ENCODE data around the gene NR5A1.

Gene NR5A1

GRCh38 chr9:124505006-124505900 lies 1.9 kb downstream of the NR5A1 start:
- 51 to 58% methylated on average over 60 to 61 of the region's 69 CpGs for WGBS, 2 experiments (ENCODE audit: insufficient coverage in 2 of 2)
- H3K4me3 ChIP-seq (ENCODE audit: extremely low read depth, insufficient read depth, low read length, poor library complexity, severe bottlenecking): peak overlapping the region; percentile 8

GRCh38 chr9:124504530-124505005 lies 2.6 kb downstream of the NR5A1 start:
- peak overlapping the region; percentile 8 for H3K4me3 ChIP-seq (ENCODE audit: extremely low read depth, insufficient read depth, low read length, poor library complexity, severe bottlenecking)
- WGBS, 2 experiments (ENCODE audit: insufficient coverage in 2 of 2): 1 to 2% methylated on average over 32 to 41 of the region's 81 CpGs
- H3K9me3 ChIP-seq (ENCODE audit: control insufficient read depth, low read length): no peaks in the 10 kb centered on the region
- no peak overlapping the region for H3K27ac ChIP-seq (ENCODE audit: low read depth, low read length, severe bottlenecking)
- H3K36me3 ChIP-seq (ENCODE audit: control insufficient read depth, insufficient read depth, low read length): no peaks in the 10 kb centered on the region
- H3K4me1 ChIP-seq (ENCODE audit: control insufficient read depth, insufficient read depth, low read length, poor library complexity, severe bottlenecking): no peaks in the 10 kb centered on the region

More at GRCh38 chr9:124505006-124505900, 1.9 kb downstream of the NR5A1 start:
- no peaks in the 10 kb centered on the region for H3K36me3 ChIP-seq (ENCODE audit: control insufficient read depth, insufficient read depth, low read length)
- no peaks in the 10 kb centered on the region for H3K4me1 ChIP-seq (ENCODE audit: control insufficient read depth, insufficient read depth, low read length, poor library complexity, severe bottlenecking)
- H3K27ac ChIP-seq (ENCODE audit: low read depth, low read length, severe bottlenecking): no peak overlapping the region
- no peaks in the 10 kb centered on the region for H3K9me3 ChIP-seq (ENCODE audit: control insufficient read depth, low read length)

- WGBS, 2 experiments (ENCODE audit: insufficient coverage in 2 of 2): 5% methylated on average over 65 to 76 of the region's 76 CpGs
- H3K4me3 ChIP-seq (ENCODE audit: extremely low read depth, insufficient read depth, low read length, poor library complexity, severe bottlenecking): no peak overlapping the region
- no peaks in the 10 kb centered on the region for H3K4me1 ChIP-seq (ENCODE audit: control insufficient read depth, insufficient read depth, low read length, poor library complexity, severe bottlenecking)
- H3K36me3 ChIP-seq (ENCODE audit: control insufficient read depth, insufficient read depth, low read length): no peaks in the 10 kb centered on the region
- no peaks in the 10 kb centered on the region for H3K9me3 ChIP-seq (ENCODE audit: control insufficient read depth, low read length)
- H3K27ac ChIP-seq (ENCODE audit: low read depth, low read length, severe bottlenecking): no peak overlapping the region
These were observed 3.3 kb downstream of the NR5A1 start for GRCh38 chr9:124503713-124504529.

- Histone ChIP-seq H3K36me3 (ENCODE audit: control insufficient read depth, insufficient read depth, low read length) (no peaks in the 10 kb centered on the region), H3K4me1 (ENCODE audit: control insufficient read depth, insufficient read depth, low read length, poor library complexity, severe bottlenecking) (no peaks in the 10 kb centered on the region), H3K4me3 (ENCODE audit: extremely low read depth, insufficient read depth, low read length, poor library complexity, severe bottlenecking) (no peak overlapping the region), H3K27ac (ENCODE audit: low read depth, low read length, severe bottlenecking) (no peak overlapping the region), H3K9me3 (ENCODE audit: control insufficient read depth, low read length) (no peaks in the 10 kb centered on the region)
- 14 to 17% methylated on average over 48 to 87 of the region's 96 CpGs for WGBS, 2 experiments (ENCODE audit: insufficient coverage in 2 of 2)
These were observed 4.2 kb downstream of the NR5A1 start for GRCh38 chr9:124502711-124503702.

GRCh38 chr9:124501771-124502320 lies 5.4 kb downstream of the NR5A1 start:
- H3K36me3 ChIP-seq (ENCODE audit: control insufficient read depth, insufficient read depth, low read length): no peaks in the 10 kb centered on the region
- no peaks in the 10 kb centered on the region for H3K9me3 ChIP-seq (ENCODE audit: control insufficient read depth, low read length)
- H3K4me3 ChIP-seq (ENCODE audit: extremely low read depth, insufficient read depth, low read length, poor library complexity, severe bottlenecking): no peak overlapping the region
- WGBS, 2 experiments (ENCODE audit: insufficient coverage in 2 of 2): 84 to 86% methylated on average over 8 to 10 of the region's 11 CpGs
- no peak overlapping the region for H3K27ac ChIP-seq (ENCODE audit: low read depth, low read length, severe bottlenecking)
- H3K4me1 ChIP-seq (ENCODE audit: control insufficient read depth, insufficient read depth, low read length, poor library complexity, severe bottlenecking): no peaks in the 10 kb centered on the region

GRCh38 chr9:124500796-124501611 lies 6.2 kb downstream of the NR5A1 start:
- H3K4me1 ChIP-seq (ENCODE audit: control insufficient read depth, insufficient read depth, low read length, poor library complexity, severe bottlenecking): no peaks in the 10 kb centered on the region
- H3K4me3 ChIP-seq (ENCODE audit: extremely low read depth, insufficient read depth, low read length, poor library complexity, severe bottlenecking): no peak overlapping the region
- no peaks in the 10 kb centered on the region for H3K9me3 ChIP-seq (ENCODE audit: control insufficient read depth, low read length)
- WGBS, 2 experiments (ENCODE audit: insufficient coverage in 2 of 2): 76 to 81% methylated on average over 10 of the region's 12 CpGs
- no peaks in the 10 kb centered on the region for H3K36me3 ChIP-seq (ENCODE audit: control insufficient read depth, insufficient read depth, low read length)
- no peak overlapping the region for H3K27ac ChIP-seq (ENCODE audit: low read depth, low read length, severe bottlenecking)

- Histone ChIP-seq H3K36me3 (ENCODE audit: control insufficient read depth, insufficient read depth, low read length) (no peaks in the 10 kb centered on the region), H3K4me1 (ENCODE audit: control insufficient read depth, insufficient read depth, low read length, poor library complexity, severe bottlenecking) (no peaks in the 10 kb centered on the region), H3K4me3 (ENCODE audit: extremely low read depth, insufficient read depth, low read length, poor library complexity, severe bottlenecking) (no peak overlapping the region), H3K9me3 (ENCODE audit: control insufficient read depth, low read length) (no peaks in the 10 kb centered on the region), H3K27ac (ENCODE audit: low read depth, low read length, severe bottlenecking) (no peak overlapping the region)
- WGBS, 2 experiments (ENCODE audit: insufficient coverage in 2 of 2): 93 to 96% methylated on average over 36 to 38 of the region's 40 CpGs
These were observed 7.0 kb downstream of the NR5A1 start for GRCh38 chr9:124500028-124500795.

GRCh38 chr9:124499216-124499615 lies 8.0 kb downstream of the NR5A1 start:
- Histone ChIP-seq H3K9me3 (ENCODE audit: control insufficient read depth, low read length) (no peaks in the 10 kb centered on the region), H3K27ac (ENCODE audit: low read depth, low read length, severe bottlenecking) (no peak overlapping the region), H3K36me3 (ENCODE audit: control insufficient read depth, insufficient read depth, low read length) (no peaks in the 10 kb centered on the region), H3K4me1 (ENCODE audit: control insufficient read depth, insufficient read depth, low read length, poor library complexity, severe bottlenecking) (no peaks in the 10 kb centered on the region), H3K4me3 (ENCODE audit: extremely low read depth, insufficient read depth, low read length, poor library complexity, severe bottlenecking) (no peak overlapping the region)
- WGBS, 2 experiments (ENCODE audit: insufficient coverage in 2 of 2): 75 to 83% methylated on average over 1 of the region's 3 CpGs

Measured in mesodermal cell (in vitro differentiated cells).